ENCODE data around the gene PAK1.

Gene PAK1

GRCh38 chr11:77438487-77438886 is 35.4 kb downstream of the PAK1 start:
- Histone ChIP-seq H3K27ac (ENCODE audit: low read depth, low read length) (no peak overlapping the region), H4K20me1 (ENCODE audit: low read depth, low read length) (no peaks in the 10 kb centered on the region), H3K4me2 (ENCODE audit: low read depth, low read length, poor library complexity, severe bottlenecking) (no peak overlapping the region), H3K9me3 (ENCODE audit: insufficient read depth, low read length) (no peaks in the 10 kb centered on the region), H3K4me3 (ENCODE audit: insufficient read depth, low read length, poor library complexity, severe bottlenecking) (no peak overlapping the region), H3K36me3 (ENCODE audit: low read length) (no peaks in the 10 kb centered on the region), H3K9ac (ENCODE audit: low read length) (no peak overlapping the region), H3F3A (ENCODE audit: insufficient read depth) (no peaks in the 10 kb centered on the region), H3K27me3 (ENCODE audit: low read length) (no peaks in the 10 kb centered on the region), H2AFZ (ENCODE audit: low read depth, low read length, severe bottlenecking) (no peak overlapping the region), H3K9me2 (replicated peaks; ENCODE audit: insufficient read depth, low read length) (no peaks in the 10 kb centered on the region), H3K79me2 (ENCODE audit: insufficient read depth, low read length) (no peaks in the 10 kb centered on the region)
- no peak for TF ChIP-seq EZH2phosphoT487 (conservative IDR thresholded peaks at IDR 0.05; ENCODE audit: low read length)
- TF ChIP-seq, protein P1, sequence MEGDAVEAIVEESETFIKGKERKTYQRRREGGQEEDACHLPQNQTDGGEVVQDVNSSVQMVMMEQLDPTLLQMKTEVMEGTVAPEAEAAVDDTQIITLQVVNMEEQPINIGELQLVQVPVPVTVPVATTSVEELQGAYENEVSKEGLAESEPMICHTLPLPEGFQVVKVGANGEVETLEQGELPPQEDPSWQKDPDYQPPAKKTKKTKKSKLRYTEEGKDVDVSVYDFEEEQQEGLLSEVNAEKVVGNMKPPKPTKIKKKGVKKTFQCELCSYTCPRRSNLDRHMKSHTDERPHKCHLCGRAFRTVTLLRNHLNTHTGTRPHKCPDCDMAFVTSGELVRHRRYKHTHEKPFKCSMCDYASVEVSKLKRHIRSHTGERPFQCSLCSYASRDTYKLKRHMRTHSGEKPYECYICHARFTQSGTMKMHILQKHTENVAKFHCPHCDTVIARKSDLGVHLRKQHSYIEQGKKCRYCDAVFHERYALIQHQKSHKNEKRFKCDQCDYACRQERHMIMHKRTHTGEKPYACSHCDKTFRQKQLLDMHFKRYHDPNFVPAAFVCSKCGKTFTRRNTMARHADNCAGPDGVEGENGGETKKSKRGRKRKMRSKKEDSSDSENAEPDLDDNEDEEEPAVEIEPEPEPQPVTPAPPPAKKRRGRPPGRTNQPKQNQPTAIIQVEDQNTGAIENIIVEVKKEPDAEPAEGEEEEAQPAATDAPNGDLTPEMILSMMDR (IDR thresholded peaks at IDR 0.05; ENCODE audit: insufficient read depth, low read length, poor library complexity, severe bottlenecking), result no peak

DNA sequence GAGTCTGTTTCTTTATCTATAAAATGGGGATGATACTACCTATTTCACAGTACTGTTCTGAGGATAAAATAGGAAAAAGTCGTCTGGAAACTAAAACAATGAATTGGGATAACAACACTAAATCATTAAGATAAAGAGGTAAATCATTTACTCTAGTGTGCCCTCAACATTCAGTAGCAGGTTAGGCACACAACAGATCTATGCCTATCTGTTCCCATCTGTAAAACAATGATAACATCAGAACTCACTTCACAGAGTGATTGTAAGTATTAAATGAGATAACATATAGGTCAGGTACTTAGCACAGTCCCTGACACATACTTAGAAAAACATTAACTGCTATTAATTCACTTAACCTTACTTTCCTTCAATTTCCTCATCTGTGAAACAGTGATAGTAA is 36.9 kb downstream of the PAK1 start:
- no peaks in the 10 kb centered on the region for H3K9me2 ChIP-seq (replicated peaks; ENCODE audit: insufficient read depth, low read length)
- no peak overlapping the region for H2AFZ ChIP-seq (ENCODE audit: low read depth, low read length, severe bottlenecking)
- no peaks in the 10 kb centered on the region for H3K27me3 ChIP-seq (ENCODE audit: low read length)
- no peak overlapping the region for H3K9ac ChIP-seq (ENCODE audit: low read length)
- H3K79me2 ChIP-seq (ENCODE audit: insufficient read depth, low read length), result no peaks in the 10 kb centered on the region
- H3K4me2 ChIP-seq (ENCODE audit: low read depth, low read length, poor library complexity, severe bottlenecking), result no peak overlapping the region
- no peaks in the 10 kb centered on the region for H3K36me3 ChIP-seq (ENCODE audit: low read length)
- TF ChIP-seq, protein P1 (IDR thresholded peaks at IDR 0.05; ENCODE audit: insufficient read depth, low read length, poor library complexity, severe bottlenecking), result no peak
- TF ChIP-seq EZH2phosphoT487 (conservative IDR thresholded peaks at IDR 0.05; ENCODE audit: low read length), result no peak
- no peaks in the 10 kb centered on the region for H3F3A ChIP-seq (ENCODE audit: insufficient read depth)
- no peak overlapping the region for H3K27ac ChIP-seq (ENCODE audit: low read depth, low read length)
- H3K9me3 ChIP-seq (ENCODE audit: insufficient read depth, low read length), result no peaks in the 10 kb centered on the region
- no peaks in the 10 kb centered on the region for H4K20me1 ChIP-seq (ENCODE audit: low read depth, low read length)
- H3K4me3 ChIP-seq (ENCODE audit: insufficient read depth, low read length, poor library complexity, severe bottlenecking), result no peak overlapping the region

DNA sequence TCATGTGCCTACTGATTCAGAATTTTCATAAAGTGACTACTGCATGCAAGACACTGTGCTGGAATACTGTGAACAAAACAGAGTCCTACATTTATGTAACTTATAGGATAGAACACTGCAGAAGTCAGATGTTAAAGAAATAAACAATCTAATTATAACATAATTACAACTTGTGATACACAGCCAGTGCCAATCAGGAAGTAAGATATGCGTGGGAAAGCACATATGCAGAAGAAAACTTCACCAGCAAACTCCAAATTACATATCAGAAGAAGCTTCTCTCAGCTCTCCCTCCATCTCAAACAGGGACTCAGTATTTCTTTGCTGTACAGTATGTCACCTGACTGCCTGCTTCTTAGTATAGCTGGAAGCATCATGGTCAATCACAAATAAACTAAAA is 37.4 kb downstream of the PAK1 start:
- no peaks in the 10 kb centered on the region for H3F3A ChIP-seq (ENCODE audit: insufficient read depth)
- no peak overlapping the region for H3K4me3 ChIP-seq (ENCODE audit: insufficient read depth, low read length, poor library complexity, severe bottlenecking)
- H2AFZ ChIP-seq (ENCODE audit: low read depth, low read length, severe bottlenecking), result no peak overlapping the region
- no peaks in the 10 kb centered on the region for H3K79me2 ChIP-seq (ENCODE audit: insufficient read depth, low read length)
- no peaks in the 10 kb centered on the region for H3K9me2 ChIP-seq (replicated peaks; ENCODE audit: insufficient read depth, low read length)
- H3K27me3 ChIP-seq (ENCODE audit: low read length), result no peaks in the 10 kb centered on the region
- no peaks in the 10 kb centered on the region for H3K36me3 ChIP-seq (ENCODE audit: low read length)
- H3K9me3 ChIP-seq (ENCODE audit: insufficient read depth, low read length), result no peaks in the 10 kb centered on the region
- no peaks in the 10 kb centered on the region for H4K20me1 ChIP-seq (ENCODE audit: low read depth, low read length)
- H3K9ac ChIP-seq (ENCODE audit: low read length), result no peak overlapping the region
- no peak for TF ChIP-seq EZH2phosphoT487 (conservative IDR thresholded peaks at IDR 0.05; ENCODE audit: low read length)
- TF ChIP-seq, protein P1 (IDR thresholded peaks at IDR 0.05; ENCODE audit: insufficient read depth, low read length, poor library complexity, severe bottlenecking), result no peak
- H3K27ac ChIP-seq (ENCODE audit: low read depth, low read length), result no peak overlapping the region
- H3K4me2 ChIP-seq (ENCODE audit: low read depth, low read length, poor library complexity, severe bottlenecking), result no peak overlapping the region

Data from SU-DHL-6 (cell line).